Activated naive CD4-positive, alpha-beta T cell treated with anti-CD3 and anti-CD28 coated beads, Interleukin-2, amount 50 U/mL, for 24 hours (primary cell): Measurements from ENCODE around the gene CBR1.
"Not testable (repeated sequence)": the region's sequence is repeated elsewhere in the genome, so short reads cannot be mapped to it uniquely, and the experiment has no call there.

ENCODE experiments used
- H3K27ac Mint-ChIP-seq: one replicate; pipeline ENCODE4 v1.8.0; 2021; ENCODE audit warnings: mild to moderate bottlenecking, mixed read lengths
- H3K27me3 Mint-ChIP-seq: one replicate; pipeline ENCODE4 v1.8.0; 2021; ENCODE audit warnings: mixed read lengths
- H3K36me3 Mint-ChIP-seq: one replicate; pipeline ENCODE4 v1.8.0; 2021; ENCODE audit warnings: mixed read lengths
- H3K4me1 Mint-ChIP-seq: one replicate; pipeline ENCODE4 v1.8.0; 2021; ENCODE audit warnings: mixed read lengths
- H3K4me3 Mint-ChIP-seq: one replicate; pipeline ENCODE4 v1.8.0; 2021; ENCODE audit warnings: mild to moderate bottlenecking, mixed read lengths
- H3K9me3 Mint-ChIP-seq: one replicate; pipeline ENCODE4 v1.8.0; 2021; ENCODE audit warnings: mixed read lengths

CBR1 gene

GRCh38 chr21:36089946-36090345 lies 20.1 kb downstream of the CBR1 start:
- peaks cover 6% of the 10 kb centered on the region for H3K36me3 Mint-ChIP-seq
- H3K4me3 Mint-ChIP-seq = no peak overlapping the region
- peaks cover 9% of the 10 kb centered on the region for H3K9me3 Mint-ChIP-seq
- H3K27ac Mint-ChIP-seq = no peak overlapping the region
- peaks cover 1% of the 10 kb centered on the region for H3K27me3 Mint-ChIP-seq
- H3K4me1 Mint-ChIP-seq = peaks cover 17% of the 10 kb centered on the region

- peaks cover 1% of the 10 kb centered on the region for H3K27me3 Mint-ChIP-seq
- no peaks in the 10 kb centered on the region for H3K4me1 Mint-ChIP-seq
- no peak overlapping the region for H3K27ac Mint-ChIP-seq
- peaks cover 9% of the 10 kb centered on the region for H3K9me3 Mint-ChIP-seq
- H3K36me3 Mint-ChIP-seq = peaks cover 6% of the 10 kb centered on the region
- H3K4me3 Mint-ChIP-seq = no peak overlapping the region
Observed at GRCh38 chr21:36092681-36093080, 22.9 kb downstream of the CBR1 start.

- no peaks in the 10 kb centered on the region for H3K4me1 Mint-ChIP-seq
- H3K9me3 Mint-ChIP-seq = peaks cover 9% of the 10 kb centered on the region
- H3K36me3 Mint-ChIP-seq = peaks cover 6% of the 10 kb centered on the region
- H3K27me3 Mint-ChIP-seq = peaks cover 1% of the 10 kb centered on the region
- no peak overlapping the region for H3K4me3 Mint-ChIP-seq
- H3K27ac Mint-ChIP-seq = no peak overlapping the region
Observed at GRCh38 chr21:36093512-36093911, 23.7 kb downstream of the CBR1 start.

- Mint-ChIP-seq H3K4me3 (no peak overlapping the region), H3K27me3 (peaks cover 1% of the 10 kb centered on the region), H3K36me3 (peaks cover 6% of the 10 kb centered on the region), H3K9me3 (peaks cover 9% of the 10 kb centered on the region), H3K27ac (no peak overlapping the region), H3K4me1 (no peaks in the 10 kb centered on the region)
Observed at GRCh38 chr21:36096398-36097290, 26.8 kb downstream of the CBR1 start.

GRCh38 chr21:36097427-36098181 lies 27.8 kb downstream of the CBR1 start:
- H3K9me3 Mint-ChIP-seq = peaks cover 9% of the 10 kb centered on the region
- H3K4me3 Mint-ChIP-seq = no peak overlapping the region
- H3K27ac Mint-ChIP-seq = peak overlapping the region; percentile 26
- no peaks in the 10 kb centered on the region for H3K4me1 Mint-ChIP-seq
- H3K36me3 Mint-ChIP-seq = peaks cover 6% of the 10 kb centered on the region
- peaks cover 1% of the 10 kb centered on the region for H3K27me3 Mint-ChIP-seq

GRCh38 chr21:36098182-36098532 lies 28.3 kb downstream of the CBR1 start:
- H3K27me3 Mint-ChIP-seq = peaks cover 2% of the 10 kb centered on the region

GRCh38 chr21:36099000-36099399 lies 29.2 kb downstream of the CBR1 start:
- H3K9me3 Mint-ChIP-seq = no peaks in the 10 kb centered on the region
- H3K27me3 Mint-ChIP-seq = peaks cover 3% of the 10 kb centered on the region
- H3K36me3 Mint-ChIP-seq = no peaks in the 10 kb centered on the region
- no peaks in the 10 kb centered on the region for H3K4me1 Mint-ChIP-seq
- H3K4me3 Mint-ChIP-seq = no peak overlapping the region
- H3K27ac Mint-ChIP-seq = no peak overlapping the region

More at GRCh38 chr21:36098182-36098532, 28.3 kb downstream of the CBR1 start:
- Mint-ChIP-seq H3K4me1 (no peaks in the 10 kb centered on the region), H3K9me3 (peaks cover 8% of the 10 kb centered on the region), H3K27ac (no peak overlapping the region), H3K36me3 (peaks cover 6% of the 10 kb centered on the region), H3K4me3 (no peak overlapping the region)

GRCh38 chr21:36099695-36100211 lies 29.9 kb downstream of the CBR1 start:
- not testable (repeated sequence) for H3K36me3 Mint-ChIP-seq, H3K27me3 Mint-ChIP-seq, H3K9me3 Mint-ChIP-seq, H3K4me1 Mint-ChIP-seq, H3K27ac Mint-ChIP-seq, H3K4me3 Mint-ChIP-seq

GRCh38 chr21:36100971-36101641 lies 31.3 kb downstream of the CBR1 start:
- H3K27me3 Mint-ChIP-seq = peaks cover 16% of the 10 kb centered on the region
- no peaks in the 10 kb centered on the region for H3K36me3 Mint-ChIP-seq
- H3K4me3 Mint-ChIP-seq = no peak overlapping the region
- H3K27ac Mint-ChIP-seq = no peak overlapping the region
- H3K4me1 Mint-ChIP-seq = peaks cover 9% of the 10 kb centered on the region
- no peaks in the 10 kb centered on the region for H3K9me3 Mint-ChIP-seq

GRCh38 chr21:36103434-36103833 lies 33.6 kb downstream of the CBR1 start:
- peaks cover 16% of the 10 kb centered on the region for H3K27me3 Mint-ChIP-seq
- H3K9me3 Mint-ChIP-seq = no peaks in the 10 kb centered on the region
- peaks cover 9% of the 10 kb centered on the region for H3K4me1 Mint-ChIP-seq
- no peak overlapping the region for H3K27ac Mint-ChIP-seq
- H3K4me3 Mint-ChIP-seq = no peak overlapping the region
- no peaks in the 10 kb centered on the region for H3K36me3 Mint-ChIP-seq

- Mint-ChIP-seq H3K36me3 (no peaks in the 10 kb centered on the region), H3K27ac (peak overlapping the region; percentile 8), H3K4me1 (peaks cover 9% of the 10 kb centered on the region), H3K9me3 (no peaks in the 10 kb centered on the region), H3K27me3 (peaks cover 15% of the 10 kb centered on the region), H3K4me3 (peak overlapping the region; percentile 43)
Observed at GRCh38 chr21:36104317-36105300, 34.8 kb downstream of the CBR1 start.

- Mint-ChIP-seq H3K4me3 (no peak overlapping the region), H3K27ac (no peak overlapping the region), H3K4me1 (peaks cover 9% of the 10 kb centered on the region), H3K9me3 (no peaks in the 10 kb centered on the region), H3K27me3 (peaks cover 15% of the 10 kb centered on the region), H3K36me3 (no peaks in the 10 kb centered on the region)
Observed at GRCh38 chr21:36105327-36105842, 35.6 kb downstream of the CBR1 start.

GRCh38 chr21:36109868-36110267 lies 40.0 kb downstream of the CBR1 start:
- Mint-ChIP-seq H3K9me3 (no peaks in the 10 kb centered on the region), H3K27ac (no peak overlapping the region), H3K4me3 (no peak overlapping the region), H3K36me3 (no peaks in the 10 kb centered on the region), H3K27me3 (peaks cover 7% of the 10 kb centered on the region), H3K4me1 (peaks cover 25% of the 10 kb centered on the region)

GRCh38 chr21:36111238-36111637 lies 41.4 kb downstream of the CBR1 start:
- Mint-ChIP-seq H3K27ac (no peak overlapping the region), H3K4me3 (no peak overlapping the region), H3K4me1 (peaks cover 35% of the 10 kb centered on the region), H3K9me3 (no peaks in the 10 kb centered on the region), H3K36me3 (no peaks in the 10 kb centered on the region), H3K27me3 (no peaks in the 10 kb centered on the region)
